Stimulated activated CD8-positive, alpha-beta memory T cell treated with anti-CD3 and anti-CD28 coated beads, Interleukin-15, amount 100 ng/mL, for 48 hours (primary cell): ENCODE data around the gene DTNBP1.
"Not testable (repeated sequence)": the region's sequence is repeated elsewhere in the genome, so short reads cannot be mapped to it uniquely, and the experiment has no call there.

Experiments
- DNase-seq, 2 donors: peaks; one replicate each; pipeline ENCODE4 v3.0.0-alpha.2; 2020; ENCODE audit warnings: low read depth in 2 of 2

The DTNBP1 gene

GRCh38 chr6:15557174-15557573 is 105.7 kb downstream of the DTNBP1 start:
- DNase-seq: no peak

- no peak for DNase-seq
Measured at GRCh38 chr6:15556711-15557110, 106.1 kb downstream of the DTNBP1 start.

GRCh38 chr6:15555101-15556038 is 107.5 kb downstream of the DTNBP1 start:
- no peak for DNase-seq

GRCh38 chr6:15554728-15555100 is 108.1 kb downstream of the DTNBP1 start:
- no peak for DNase-seq

GRCh38 chr6:15553736-15554294 is 109.0 kb downstream of the DTNBP1 start:
- no peak for DNase-seq

- DNase-seq: no peak
Measured at GRCh38 chr6:15553031-15553430, 109.8 kb downstream of the DTNBP1 start.

GRCh38 chr6:15551798-15552197 is 111.0 kb downstream of the DTNBP1 start:
- DNase-seq: no peak

- DNase-seq: no peak
Measured at GRCh38 chr6:15551262-15551661, 111.6 kb downstream of the DTNBP1 start.

GRCh38 chr6:15550546-15551123 is 112.2 kb downstream of the DTNBP1 start:
- DNase-seq: no peak

GRCh38 chr6:15549371-15549770 is 113.5 kb downstream of the DTNBP1 start:
- no peak for DNase-seq

- DNase-seq: no peak
Measured at GRCh38 chr6:15547400-15547799, 115.4 kb downstream of the DTNBP1 start.

- no peak for DNase-seq
Measured at GRCh38 chr6:15546591-15546990, 116.2 kb downstream of the DTNBP1 start.

GRCh38 chr6:15544321-15544900 is 118.4 kb downstream of the DTNBP1 start:
- DNase-seq: no peak

GRCh38 chr6:15543332-15543917 is 119.4 kb downstream of the DTNBP1 start:
- DNase-seq: not testable (repeated sequence)

GRCh38 chr6:15539722-15540270 is 123.0 kb downstream of the DTNBP1 start:
- no peak for DNase-seq

- no peak for DNase-seq
Measured at GRCh38 chr6:15538766-15539495, 123.9 kb downstream of the DTNBP1 start.

- DNase-seq: no peak
Measured at GRCh38 chr6:15538106-15538505, 124.7 kb downstream of the DTNBP1 start.

- DNase-seq: no peak
Measured at GRCh38 chr6:15536198-15536955, 126.5 kb downstream of the DTNBP1 start.

- DNase-seq: no peak
Measured at GRCh38 chr6:15535495-15536197, 127.2 kb downstream of the DTNBP1 start.

GRCh38 chr6:15534974-15535373 is 127.9 kb downstream of the DTNBP1 start:
- DNase-seq: no peak
